Measurements from ENCODE around the gene PNMA8C.
A peak's percentile ranks its signal among the peaks of the same experiment; 100 is the strongest.
"Not testable (repeated sequence)": the region's sequence is repeated elsewhere in the genome, so short reads cannot be mapped to it uniquely, and the experiment has no call there.

The PNMA8C gene

DNA sequence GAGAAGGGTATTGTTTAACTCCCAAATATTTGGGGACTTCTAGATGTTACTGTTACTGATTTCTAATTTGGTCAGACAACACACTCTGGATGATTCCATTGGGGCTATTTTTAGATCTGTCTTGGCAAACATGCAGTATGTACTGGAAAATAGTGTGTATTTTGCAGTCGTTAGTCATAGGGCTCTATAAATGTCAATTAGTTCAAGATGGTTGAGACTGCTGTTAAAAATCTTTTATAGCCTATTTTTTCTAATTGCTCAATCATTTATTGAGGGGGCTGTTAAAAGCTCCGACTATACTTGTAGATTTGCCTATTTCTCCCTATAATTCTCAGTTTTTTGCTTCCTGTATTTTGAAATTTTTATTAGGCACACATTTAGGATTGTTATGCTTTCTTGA, 50.5 kb downstream of the PNMA8C start:
- ATAC-seq (ENCODE audit: low read depth), result no peak
- TF ChIP-seq, protein P1, sequence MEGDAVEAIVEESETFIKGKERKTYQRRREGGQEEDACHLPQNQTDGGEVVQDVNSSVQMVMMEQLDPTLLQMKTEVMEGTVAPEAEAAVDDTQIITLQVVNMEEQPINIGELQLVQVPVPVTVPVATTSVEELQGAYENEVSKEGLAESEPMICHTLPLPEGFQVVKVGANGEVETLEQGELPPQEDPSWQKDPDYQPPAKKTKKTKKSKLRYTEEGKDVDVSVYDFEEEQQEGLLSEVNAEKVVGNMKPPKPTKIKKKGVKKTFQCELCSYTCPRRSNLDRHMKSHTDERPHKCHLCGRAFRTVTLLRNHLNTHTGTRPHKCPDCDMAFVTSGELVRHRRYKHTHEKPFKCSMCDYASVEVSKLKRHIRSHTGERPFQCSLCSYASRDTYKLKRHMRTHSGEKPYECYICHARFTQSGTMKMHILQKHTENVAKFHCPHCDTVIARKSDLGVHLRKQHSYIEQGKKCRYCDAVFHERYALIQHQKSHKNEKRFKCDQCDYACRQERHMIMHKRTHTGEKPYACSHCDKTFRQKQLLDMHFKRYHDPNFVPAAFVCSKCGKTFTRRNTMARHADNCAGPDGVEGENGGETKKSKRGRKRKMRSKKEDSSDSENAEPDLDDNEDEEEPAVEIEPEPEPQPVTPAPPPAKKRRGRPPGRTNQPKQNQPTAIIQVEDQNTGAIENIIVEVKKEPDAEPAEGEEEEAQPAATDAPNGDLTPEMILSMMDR (IDR thresholded peaks at IDR 0.05; ENCODE audit: poor library complexity, severe bottlenecking), result no peak
- DNase-seq (ENCODE audit: low spot score), result no peak
- no peak overlapping the region for H3K27ac ChIP-seq (ENCODE audit: poor library complexity, severe bottlenecking)
- H3K4me1 ChIP-seq (ENCODE audit: insufficient read depth, poor library complexity, severe bottlenecking), result peaks cover 7% of the 10 kb centered on the region
- H3K27me3 ChIP-seq (ENCODE audit: insufficient read depth, poor library complexity, severe bottlenecking), result no peaks in the 10 kb centered on the region
- peaks cover 75% of the 10 kb centered on the region for H3K36me3 ChIP-seq (ENCODE audit: low read depth)
- no peaks in the 10 kb centered on the region for H3K9me3 ChIP-seq (ENCODE audit: severe bottlenecking)
- no peak overlapping the region for H3K4me3 ChIP-seq (ENCODE audit: severe bottlenecking)

DNA sequence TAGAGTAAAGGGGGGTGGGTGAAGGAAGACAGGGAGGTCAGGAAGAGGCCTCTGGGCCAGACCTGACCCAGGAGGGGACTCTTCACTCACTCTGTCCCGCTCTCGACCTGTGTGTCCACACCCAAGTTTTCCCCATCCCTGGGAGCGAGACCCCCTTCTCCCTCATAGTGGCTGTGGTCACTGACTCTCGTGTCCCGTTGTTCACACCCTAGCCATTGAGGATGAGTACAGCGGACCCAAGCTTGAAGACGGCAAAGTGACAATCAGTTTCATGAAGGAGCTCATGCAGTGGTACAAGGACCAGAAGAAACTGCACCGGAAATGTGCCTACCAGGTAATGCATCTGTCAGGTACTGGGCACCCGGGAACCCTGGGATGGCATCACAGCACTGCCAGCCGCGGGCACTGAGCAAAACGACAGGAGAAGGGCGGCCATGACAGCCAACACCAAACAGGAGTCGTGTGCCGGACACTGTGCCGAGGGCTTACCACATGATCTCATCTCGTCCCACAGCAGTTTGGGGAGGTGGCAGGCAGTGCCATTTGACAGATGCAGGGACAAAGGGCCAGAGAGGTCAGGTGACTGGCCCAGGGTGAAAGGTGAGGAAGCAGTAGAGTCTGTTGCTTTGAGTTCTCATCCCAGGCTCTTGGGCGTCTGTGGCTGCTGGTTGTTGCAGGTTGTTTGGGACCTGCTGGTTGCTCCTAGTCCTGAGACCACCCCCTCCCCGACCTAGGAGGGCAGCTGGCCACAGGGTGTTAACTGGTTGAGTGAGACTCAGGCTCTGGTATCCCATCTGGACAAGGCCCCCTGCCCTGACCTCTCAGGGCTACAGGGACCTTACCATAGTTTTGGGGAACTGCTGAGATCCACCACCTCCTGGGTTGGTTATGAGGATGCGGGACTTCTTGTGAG, 52.2 kb downstream of the PNMA8C start:
- H3K4me1 ChIP-seq (ENCODE audit: insufficient read depth, poor library complexity, severe bottlenecking), result peaks cover 24% of the 10 kb centered on the region
- no peak overlapping the region for H3K4me3 ChIP-seq (ENCODE audit: severe bottlenecking)
- no peaks in the 10 kb centered on the region for H3K27me3 ChIP-seq (ENCODE audit: insufficient read depth, poor library complexity, severe bottlenecking)
- ATAC-seq (ENCODE audit: low read depth) (no peak), DNase-seq (ENCODE audit: low spot score) (peak; percentile 51)
- TF ChIP-seq, protein P1 (IDR thresholded peaks at IDR 0.05; ENCODE audit: poor library complexity, severe bottlenecking), result no peak
- no peak overlapping the region for H3K27ac ChIP-seq (ENCODE audit: poor library complexity, severe bottlenecking)
- H3K9me3 ChIP-seq (ENCODE audit: severe bottlenecking), result no peaks in the 10 kb centered on the region
- peaks cover 66% of the 10 kb centered on the region for H3K36me3 ChIP-seq (ENCODE audit: low read depth)

DNA sequence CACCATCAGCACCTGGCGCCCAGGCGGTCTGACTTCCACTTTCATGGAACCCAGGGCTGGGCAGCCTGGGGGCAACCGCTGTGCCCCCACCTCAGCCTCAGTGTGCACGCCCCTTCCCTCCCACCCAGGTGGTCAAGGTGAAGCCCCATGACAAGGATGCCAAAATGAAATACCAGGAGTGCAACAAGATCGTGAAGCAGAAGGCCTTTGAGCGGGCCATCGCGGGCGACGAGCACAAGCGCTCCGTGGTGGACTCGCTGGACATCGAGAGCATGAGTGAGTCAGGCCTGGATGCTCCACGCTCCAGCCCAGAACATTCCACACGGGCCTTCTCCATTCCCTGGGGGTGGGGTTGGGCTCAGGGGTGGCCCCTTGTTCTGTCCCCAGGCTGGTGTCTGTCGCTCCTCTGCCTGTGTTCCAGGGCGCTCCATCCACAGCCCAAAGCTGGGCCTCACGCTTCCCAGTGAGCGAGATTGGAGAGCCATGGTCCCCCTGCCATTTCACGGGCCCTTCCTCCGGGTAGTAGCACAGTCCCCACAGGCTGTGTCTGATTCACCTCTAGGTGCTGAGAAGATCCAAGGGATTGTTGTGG, 53.2 kb downstream of the PNMA8C start:
- H3K4me3 ChIP-seq (ENCODE audit: severe bottlenecking); H3K9me3 ChIP-seq (ENCODE audit: severe bottlenecking); H3K27ac ChIP-seq (ENCODE audit: poor library complexity, severe bottlenecking); H3K27me3 ChIP-seq (ENCODE audit: insufficient read depth, poor library complexity, severe bottlenecking); ATAC-seq (ENCODE audit: low read depth): not testable (repeated sequence)
- Histone ChIP-seq H3K36me3 (ENCODE audit: low read depth) (peaks cover 64% of the 10 kb centered on the region), H3K4me1 (ENCODE audit: insufficient read depth, poor library complexity, severe bottlenecking) (peaks cover 33% of the 10 kb centered on the region)
- peak; percentile 31 for DNase-seq (ENCODE audit: low spot score)

All from RWPE2 (cell line).